ENCODE measurements around the gene COQ5.

Gene COQ5

GRCh38 chr12:120554678-120555077 lies 25.7 kb upstream of the COQ5 start:
- DNase-seq (ENCODE audit: insufficient read length, low spot score) (no peak), FAIRE-seq (no peak)
- TF ChIP-seq CTCF (IDR thresholded peaks at IDR 0.05; ENCODE audit: insufficient read depth, missing control alignments): no peak

GRCh38 chr12:120546050-120546386 lies 17.1 kb upstream of the COQ5 start:
- FAIRE-seq (no peak), DNase-seq (ENCODE audit: insufficient read length, low spot score) (no peak)

GRCh38 chr12:120544691-120545090 lies 15.7 kb upstream of the COQ5 start:
- no peak for DNase-seq (ENCODE audit: insufficient read length, low spot score)
- no peak for TF ChIP-seq CTCF (IDR thresholded peaks at IDR 0.05; ENCODE audit: insufficient read depth, missing control alignments)
- FAIRE-seq: no peak

More at GRCh38 chr12:120546050-120546386, 17.1 kb upstream of the COQ5 start:
- TF ChIP-seq CTCF (IDR thresholded peaks at IDR 0.05; ENCODE audit: insufficient read depth, missing control alignments): no peak

- no peak for FAIRE-seq
These were observed 13.2 kb upstream of the COQ5 start for GRCh38 chr12:120542166-120542565.

GRCh38 chr12:120540445-120540844 lies 11.5 kb upstream of the COQ5 start:
- no peak for FAIRE-seq

More at GRCh38 chr12:120542166-120542565, 13.2 kb upstream of the COQ5 start:
- no peak for TF ChIP-seq CTCF (IDR thresholded peaks at IDR 0.05; ENCODE audit: insufficient read depth, missing control alignments)
- DNase-seq (ENCODE audit: insufficient read length, low spot score): no peak

GRCh38 chr12:120539303-120539702 lies 10.3 kb upstream of the COQ5 start:
- FAIRE-seq (no peak), DNase-seq (ENCODE audit: insufficient read length, low spot score) (no peak)
- TF ChIP-seq CTCF (IDR thresholded peaks at IDR 0.05; ENCODE audit: insufficient read depth, missing control alignments): no peak

More at GRCh38 chr12:120540445-120540844, 11.5 kb upstream of the COQ5 start:
- no peak for TF ChIP-seq CTCF (IDR thresholded peaks at IDR 0.05; ENCODE audit: insufficient read depth, missing control alignments)
- DNase-seq (ENCODE audit: insufficient read length, low spot score): no peak

GRCh38 chr12:120538281-120539156 lies 9.6 kb upstream of the COQ5 start:
- FAIRE-seq (no peak), DNase-seq (ENCODE audit: insufficient read length, low spot score) (no peak)
- no peak for TF ChIP-seq CTCF (IDR thresholded peaks at IDR 0.05; ENCODE audit: insufficient read depth, missing control alignments)

Data from D721Med (cell line).